ENCODE results near the gene GTF2H3.

GTF2H3 gene

DNA sequence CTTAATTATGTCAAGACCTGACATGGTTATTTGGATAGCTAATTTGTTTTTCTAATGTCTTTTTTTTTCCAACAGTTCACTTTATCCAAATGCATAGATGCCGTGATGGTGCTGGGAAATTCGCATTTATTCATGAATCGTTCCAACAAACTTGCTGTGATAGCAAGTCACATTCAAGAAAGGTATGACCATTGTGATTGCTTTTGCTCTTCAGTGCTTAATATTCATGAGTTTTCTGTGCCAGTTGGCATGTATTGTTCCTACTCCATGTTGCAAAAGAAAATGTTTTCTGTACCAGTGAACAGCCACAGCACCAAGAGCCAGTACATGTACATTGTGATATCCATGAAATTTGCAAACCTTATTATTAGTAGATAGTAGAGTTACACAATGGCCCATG, 11.8 kb downstream of the GTF2H3 start:
- TF ChIP-seq, protein P1, sequence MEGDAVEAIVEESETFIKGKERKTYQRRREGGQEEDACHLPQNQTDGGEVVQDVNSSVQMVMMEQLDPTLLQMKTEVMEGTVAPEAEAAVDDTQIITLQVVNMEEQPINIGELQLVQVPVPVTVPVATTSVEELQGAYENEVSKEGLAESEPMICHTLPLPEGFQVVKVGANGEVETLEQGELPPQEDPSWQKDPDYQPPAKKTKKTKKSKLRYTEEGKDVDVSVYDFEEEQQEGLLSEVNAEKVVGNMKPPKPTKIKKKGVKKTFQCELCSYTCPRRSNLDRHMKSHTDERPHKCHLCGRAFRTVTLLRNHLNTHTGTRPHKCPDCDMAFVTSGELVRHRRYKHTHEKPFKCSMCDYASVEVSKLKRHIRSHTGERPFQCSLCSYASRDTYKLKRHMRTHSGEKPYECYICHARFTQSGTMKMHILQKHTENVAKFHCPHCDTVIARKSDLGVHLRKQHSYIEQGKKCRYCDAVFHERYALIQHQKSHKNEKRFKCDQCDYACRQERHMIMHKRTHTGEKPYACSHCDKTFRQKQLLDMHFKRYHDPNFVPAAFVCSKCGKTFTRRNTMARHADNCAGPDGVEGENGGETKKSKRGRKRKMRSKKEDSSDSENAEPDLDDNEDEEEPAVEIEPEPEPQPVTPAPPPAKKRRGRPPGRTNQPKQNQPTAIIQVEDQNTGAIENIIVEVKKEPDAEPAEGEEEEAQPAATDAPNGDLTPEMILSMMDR (IDR thresholded peaks at IDR 0.05): no peak
- Histone ChIP-seq H3K4me3 (no peak overlapping the region), H3K27ac (no peak overlapping the region)
- no peak for DNase-seq (ENCODE audit: low spot score)

DNA sequence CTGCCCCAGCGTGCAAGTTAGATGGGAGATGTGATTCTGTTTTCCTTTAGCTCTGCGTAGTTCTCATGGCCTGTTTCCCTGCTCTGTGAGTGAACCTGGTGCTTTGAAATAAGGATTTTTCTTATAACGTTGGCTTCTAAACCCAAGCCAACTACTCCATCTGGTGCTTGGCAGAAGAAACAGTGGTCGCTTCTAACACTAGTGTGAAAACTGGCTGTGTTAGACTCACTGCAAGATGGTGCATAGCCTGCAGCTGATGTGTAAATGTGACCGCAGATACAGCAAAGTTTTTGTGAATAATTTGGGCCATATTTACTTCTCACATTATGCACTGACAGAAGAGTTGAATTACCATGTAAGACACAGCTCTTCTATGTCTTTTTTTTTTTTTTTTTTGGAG, 12.2 kb downstream of the GTF2H3 start:
- TF ChIP-seq, protein P1 (IDR thresholded peaks at IDR 0.05): no peak
- no peak for DNase-seq (ENCODE audit: low spot score)
- Histone ChIP-seq H3K27ac (no peak overlapping the region), H3K4me3 (no peak overlapping the region)

DNA sequence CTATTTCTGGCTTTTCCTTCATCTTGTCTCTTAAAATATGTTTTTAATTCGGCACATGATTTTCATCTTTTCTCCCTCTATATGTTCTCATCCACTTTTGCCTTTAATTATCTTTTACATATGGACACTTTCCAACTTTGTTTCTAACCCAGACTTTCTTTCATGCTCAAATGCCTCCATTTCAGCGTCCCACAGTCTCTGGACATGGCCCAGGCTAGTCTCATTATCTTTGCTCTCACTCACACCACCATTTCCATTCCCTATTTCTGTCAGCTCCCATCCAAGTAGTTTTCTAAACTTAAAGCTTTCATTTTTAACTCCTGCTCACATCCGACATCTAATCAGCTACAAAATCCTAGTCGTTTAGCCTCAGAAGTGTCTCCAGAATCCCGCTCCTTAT, 14.8 kb downstream of the GTF2H3 start:
- no peak for DNase-seq (ENCODE audit: low spot score)
- TF ChIP-seq, protein P1 (IDR thresholded peaks at IDR 0.05): no peak
- no peak overlapping the region for H3K27ac ChIP-seq

DNA sequence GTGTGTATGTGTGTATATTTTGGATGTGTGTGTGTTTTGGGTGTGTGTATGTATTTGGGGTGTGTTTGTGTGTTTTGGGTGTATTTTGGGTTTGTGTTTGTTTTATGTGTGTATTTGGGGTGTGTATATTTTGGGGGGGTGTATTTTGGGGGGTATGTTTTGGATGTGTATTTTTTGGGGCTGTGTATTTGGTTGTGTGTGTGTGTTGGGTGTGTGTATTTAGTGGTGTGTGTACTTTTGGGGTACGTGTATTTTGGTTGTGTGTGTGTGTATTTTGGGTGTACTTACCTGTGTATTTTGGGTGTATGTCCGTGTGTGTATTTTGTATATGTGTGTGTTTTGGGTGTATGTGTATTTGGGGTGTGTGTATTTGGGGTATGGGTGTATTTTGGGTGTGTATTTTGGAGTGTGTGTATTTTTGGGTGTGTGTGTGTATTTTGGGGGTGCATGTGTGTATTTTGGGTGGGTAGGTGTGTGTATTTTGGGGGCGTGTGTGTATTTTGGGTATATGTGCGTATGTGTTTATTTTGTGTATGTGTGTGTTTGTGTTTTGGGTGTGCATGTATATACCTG, 20.6 kb downstream of the GTF2H3 start:
- TF ChIP-seq, protein P1 (IDR thresholded peaks at IDR 0.05): no peak
- no peak for DNase-seq (ENCODE audit: low spot score)

More for the DNA sequence above, 14.8 kb downstream of the GTF2H3 start:
- no peak overlapping the region for H3K4me3 ChIP-seq

DNA sequence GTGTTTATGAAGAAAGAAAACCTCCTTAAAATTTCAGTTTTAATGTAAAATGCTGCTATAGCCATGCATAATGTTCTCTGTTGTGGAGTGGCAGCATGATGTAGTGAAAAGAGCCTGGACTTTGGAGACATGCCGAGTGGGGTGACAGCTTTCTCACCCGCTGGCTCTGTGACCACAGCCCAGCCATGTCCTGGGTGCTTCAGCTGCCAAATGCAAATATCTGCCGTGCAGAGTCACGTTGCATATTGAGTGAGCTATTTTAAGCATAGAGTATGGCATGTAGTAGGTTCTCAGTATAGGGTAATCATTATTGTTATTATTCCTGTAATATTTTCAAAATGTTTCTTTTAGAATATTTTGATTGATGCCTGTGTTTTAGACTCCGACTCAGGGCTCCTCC, 21.8 kb downstream of the GTF2H3 start:
- H3K4me3 ChIP-seq: no peak overlapping the region
- no peak for DNase-seq (ENCODE audit: low spot score)
- no peak overlapping the region for H3K27ac ChIP-seq
- TF ChIP-seq, protein P1 (IDR thresholded peaks at IDR 0.05): no peak

More for the DNA sequence above, 20.6 kb downstream of the GTF2H3 start:
- Histone ChIP-seq H3K4me3 (no peak overlapping the region), H3K27ac (no peak overlapping the region)

DNA sequence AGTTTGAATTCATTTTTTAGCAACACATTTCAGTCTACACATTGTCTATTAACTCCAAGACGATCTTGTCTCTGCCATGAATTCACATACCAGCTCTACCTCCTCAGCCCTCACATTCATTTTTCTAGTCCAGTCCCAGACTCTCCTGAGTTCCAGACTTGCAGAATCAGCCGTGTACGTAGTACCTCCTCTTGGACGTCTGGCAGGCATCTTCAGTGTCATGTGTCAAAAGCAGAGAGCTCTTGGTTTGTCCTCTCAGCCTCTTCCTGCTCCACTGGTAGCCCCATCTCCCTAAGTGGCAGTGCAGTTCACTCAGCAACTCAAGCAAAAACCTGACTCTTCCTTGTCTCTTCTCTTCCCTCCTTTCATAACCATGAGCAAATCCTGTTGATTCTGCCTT, 22.8 kb downstream of the GTF2H3 start:
- DNase-seq (ENCODE audit: low spot score): no peak
- Histone ChIP-seq H3K27ac (no peak overlapping the region), H3K4me3 (no peak overlapping the region)
- TF ChIP-seq, protein P1 (IDR thresholded peaks at IDR 0.05): no peak

DNA sequence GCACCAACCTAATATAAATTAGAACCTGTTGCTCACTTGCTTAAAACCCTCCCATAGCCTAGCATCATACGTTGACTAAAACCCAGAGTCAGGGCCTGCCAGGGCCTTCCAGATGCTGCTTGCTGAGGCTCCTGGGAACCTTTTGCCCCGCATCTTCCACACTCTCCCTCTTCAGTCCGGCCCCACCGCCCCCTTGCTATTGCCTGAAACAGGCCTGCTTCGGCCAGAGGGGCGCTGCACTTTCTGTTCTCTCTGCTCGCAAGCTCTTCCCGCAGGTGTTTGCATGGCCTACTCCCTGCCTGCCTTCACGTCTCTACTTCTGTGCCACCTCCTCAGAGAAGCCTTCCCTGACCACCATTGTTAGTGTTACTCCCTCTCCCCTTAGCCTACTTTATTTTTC, 23.6 kb downstream of the GTF2H3 start:
- TF ChIP-seq, protein P1 (IDR thresholded peaks at IDR 0.05): no peak
- DNase-seq (ENCODE audit: low spot score): no peak
- H3K27ac ChIP-seq: no peak overlapping the region
- H3K4me3 ChIP-seq: no peak overlapping the region

Measured in coronary artery (tissue), 2 donors.